ENCODE measurements around the gene SLF1. TPM values are rescaled to one million over a fixed set of nuclear protein-coding genes. Genes with fewer than 3 reads are reported as not detected.

Gene SLF1
- total RNA-seq, 1 experiment from 2014 or later, result 10.2 TPM

- Histone ChIP-seq H4K20me1 (ENCODE audit: insufficient read depth) (no peaks in the 10 kb centered on the region; the same call in 1 of the 2 replicates), H3K4me1 (replicated peaks; ENCODE audit: insufficient read depth) (no peaks in the 10 kb centered on the region), H2AFZ (no peak overlapping the region), H3F3A (ENCODE audit: insufficient read depth, low read depth) (no peaks in the 10 kb centered on the region), H3K36me3 (ENCODE audit: low read depth) (no peaks in the 10 kb centered on the region), H3K27ac (no peak overlapping the region), H3K79me2 (ENCODE audit: low read depth) (no peaks in the 10 kb centered on the region), H3K9me2 (ENCODE audit: insufficient read depth) (no peaks in the 10 kb centered on the region), H3K27me3 (ENCODE audit: insufficient read depth, low read depth) (no peaks in the 10 kb centered on the region), H3K9me3 (ENCODE audit: insufficient read depth, low read depth) (no peaks in the 10 kb centered on the region), H3K4me3 (no peak overlapping the region), H3K4me2 (no peak overlapping the region)
- no peak for DNase-seq
- POLR2A ChIA-PET (ENCODE audit: unreplicated experiment), result no interaction called here
- CTCF ChIA-PET, result no interaction called here
- TF ChIP-seq EZH2 (IDR thresholded peaks at IDR 0.05; ENCODE audit: low read depth) (no peak), CTCF (conservative IDR thresholded peaks at IDR 0.05) (no peak)
- no TSS peak for BruUV-seq (replicated peaks)
- intact Hi-C loops (cut with micrococcal nuclease; ENCODE audit: unreplicated experiment), result no loop called here
Measured at GRCh38 chr5:94702729-94703128, 84.3 kb downstream of the SLF1 start.

GRCh38 chr5:94705427-94705826 lies 87.0 kb downstream of the SLF1 start:
- no peaks in the 10 kb centered on the region for H4K20me1 ChIP-seq (ENCODE audit: insufficient read depth)
- ChIA-PET CTCF (no interaction called here), POLR2A (ENCODE audit: unreplicated experiment) (no interaction called here)
- H3K36me3 ChIP-seq (ENCODE audit: low read depth), result no peaks in the 10 kb centered on the region
- no peaks in the 10 kb centered on the region for H3F3A ChIP-seq (ENCODE audit: insufficient read depth, low read depth)
- no peak for DNase-seq
- H3K79me2 ChIP-seq (ENCODE audit: low read depth), result no peaks in the 10 kb centered on the region
- no peak for TF ChIP-seq CTCF (conservative IDR thresholded peaks at IDR 0.05)
- no peak for TF ChIP-seq EZH2 (IDR thresholded peaks at IDR 0.05; ENCODE audit: low read depth)
- no peak overlapping the region for H3K4me3 ChIP-seq
- H3K27ac ChIP-seq, result no peak overlapping the region
- H3K27me3 ChIP-seq (ENCODE audit: insufficient read depth, low read depth), result no peaks in the 10 kb centered on the region
- no peaks in the 10 kb centered on the region for H3K9me3 ChIP-seq (ENCODE audit: insufficient read depth, low read depth)
- no peak overlapping the region for H3K4me2 ChIP-seq
- no peaks in the 10 kb centered on the region for H3K9me2 ChIP-seq (ENCODE audit: insufficient read depth)
- H3K4me1 ChIP-seq (replicated peaks; ENCODE audit: insufficient read depth), result no peaks in the 10 kb centered on the region
- no peak overlapping the region for H2AFZ ChIP-seq
- intact Hi-C loops (cut with micrococcal nuclease; ENCODE audit: unreplicated experiment), result no loop called here
- BruUV-seq (replicated peaks), result no TSS peak

- Histone ChIP-seq H4K20me1 (ENCODE audit: insufficient read depth) (no peaks in the 10 kb centered on the region), H2AFZ (no peak overlapping the region), H3K36me3 (ENCODE audit: low read depth) (no peaks in the 10 kb centered on the region), H3K4me2 (no peak overlapping the region), H3F3A (ENCODE audit: insufficient read depth, low read depth) (no peaks in the 10 kb centered on the region), H3K4me1 (replicated peaks; ENCODE audit: insufficient read depth) (no peaks in the 10 kb centered on the region), H3K4me3 (no peak overlapping the region), H3K79me2 (ENCODE audit: low read depth) (no peaks in the 10 kb centered on the region), H3K27ac (no peak overlapping the region), H3K9me2 (ENCODE audit: insufficient read depth) (no peaks in the 10 kb centered on the region), H3K9me3 (ENCODE audit: insufficient read depth, low read depth) (no peaks in the 10 kb centered on the region), H3K27me3 (ENCODE audit: insufficient read depth, low read depth) (no peaks in the 10 kb centered on the region)
- DNase-seq, result no peak
- no TSS peak for BruUV-seq (replicated peaks)
- ChIA-PET CTCF (no interaction called here), POLR2A (ENCODE audit: unreplicated experiment) (interaction anchor here (0.6 kb wide), 1 partner anchor 15 kb away, joined by 4 read pairs; no protein-coding TSS in a partner anchor)
- intact Hi-C loops (cut with micrococcal nuclease; ENCODE audit: unreplicated experiment), result no loop called here
- TF ChIP-seq EZH2 (IDR thresholded peaks at IDR 0.05; ENCODE audit: low read depth), result no peak
- TF ChIP-seq CTCF (conservative IDR thresholded peaks at IDR 0.05), result no peak
Measured at GRCh38 chr5:94707359-94707758, 88.9 kb downstream of the SLF1 start.
